Measurements from ENCODE around the gene ME2.

DNA sequence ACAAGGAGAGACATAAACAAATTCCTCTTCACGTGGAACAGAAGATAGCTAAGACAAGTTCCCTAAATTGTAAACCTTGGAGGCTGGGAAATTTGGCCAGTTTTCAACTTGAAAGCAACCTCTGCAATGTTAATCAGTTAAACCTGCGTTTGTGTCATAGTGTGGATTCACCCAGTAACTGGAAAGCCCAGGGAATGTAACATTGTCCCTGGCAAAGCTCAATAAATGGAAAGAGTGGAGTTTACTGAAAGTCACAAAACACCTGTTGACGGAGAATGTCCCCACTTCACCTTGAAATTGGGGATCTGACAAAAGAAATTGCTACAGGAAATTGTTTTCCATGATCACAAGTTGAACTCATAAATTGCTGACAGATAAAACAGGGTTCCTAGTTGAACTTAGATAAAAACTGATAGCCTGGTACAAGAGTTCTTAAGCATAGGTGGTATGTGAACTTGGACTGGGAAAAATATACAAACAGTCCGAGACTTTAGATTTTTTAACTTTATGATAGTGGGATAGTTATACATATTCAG lies 15.0 kb upstream of the ME2 start:
- no peak for TF ChIP-seq CTCF (IDR thresholded peaks at IDR 0.05; ENCODE audit: extremely low read depth in 1 of 2, insufficient read depth in 1 of 2, low read depth in 1 of 2, low read length in 2 of 2)
- no peak for TF ChIP-seq EZH2 (IDR thresholded peaks at IDR 0.05; ENCODE audit: borderline replicate concordance, low read depth, low read length, severe bottlenecking)
- TF ChIP-seq POLR2AphosphoS5 (IDR thresholded peaks at IDR 0.05; ENCODE audit: insufficient read depth, low read depth, low read length): no peak

All from endothelial cell of umbilical vein (primary cell).